Small intestine (tissue), 7 donors: ENCODE data around the gene TRIM22. TPM values are rescaled to one million over a fixed set of nuclear protein-coding genes. Genes with fewer than 3 reads are reported as not detected.
A peak's percentile ranks its signal among the peaks of the same experiment; 100 is the strongest.
"Not testable (repeated sequence)": the region's sequence is repeated elsewhere in the genome, so short reads cannot be mapped to it uniquely, and the experiment has no call there.

Source experiments
- DNase-seq, 2 donors: peaks; one replicate each; pipeline versions ENCODE4 v3.0.0 to v3.0.0-alpha.2; 2013
- FAIRE-seq: peaks from 2 replicates; lab custom pipeline; 2012; peaks lifted over from hg19 to GRCh38; lab: Jason Lieb, UNC
- H3K27ac ChIP-seq, 3 donors: one replicate each; pipeline ENCODE4 v1.5.1; 2013; ENCODE audit warnings: low read length in 2 of 3, mild to moderate bottlenecking in 2 of 3, control low read depth in 1 of 3, inconsistent platforms in 1 of 3, low read depth in 1 of 3, moderate library complexity in 1 of 3
- H3K27me3 ChIP-seq, 3 donors: one replicate each; pipeline ENCODE4 v1.6.1; 2013; ENCODE audit warnings: low read length in 3 of 3, inconsistent platforms in 1 of 3; ENCODE audit not compliant: control insufficient read depth in 3 of 3, insufficient read depth in 3 of 3
- H3K36me3 ChIP-seq, 3 donors: one replicate each; pipeline ENCODE4 v1.6.1; 2013; ENCODE audit warnings: low read length in 3 of 3, inconsistent platforms in 1 of 3, low read depth in 1 of 3, mild to moderate bottlenecking in 1 of 3, moderate library complexity in 1 of 3; ENCODE audit not compliant: control insufficient read depth in 3 of 3, insufficient read depth in 2 of 3
- H3K4me1 ChIP-seq, 3 donors: one replicate each; pipeline ENCODE4 v1.6.1; 2013; ENCODE audit warnings: low read length in 2 of 3, inconsistent platforms in 1 of 3, low read depth in 1 of 3, mild to moderate bottlenecking in 1 of 3, moderate library complexity in 1 of 3; ENCODE audit not compliant: control insufficient read depth in 3 of 3, insufficient read depth in 2 of 3
- H3K4me3 ChIP-seq, 3 donors: one replicate each; pipeline ENCODE4 v1.5.1; 2013; ENCODE audit warnings: low read length in 3 of 3, control low read depth in 1 of 3, inconsistent platforms in 1 of 3, low read depth in 1 of 3, mild to moderate bottlenecking in 1 of 3, moderate library complexity in 1 of 3
- H3K9me3 ChIP-seq, 2 donors: one replicate each; pipeline ENCODE4 v1.6.1; 2013; ENCODE audit warnings: low read depth in 1 of 2, low read length in 1 of 2; ENCODE audit not compliant: control insufficient read depth in 2 of 2, insufficient read depth in 1 of 2
- WGBS, 3 donors: extraction: QIAGEN DNeasy Blood & Tissue Kit; methylation state at CpG; one replicate each; pipeline ENCODE4 v1.1.7; 2013; 5-methylcytosine and 5-hydroxymethylcytosine counted together
- polyA plus RNA-seq, 4 donors: library from polyadenylated mRNA; stranded (reverse) in 3 of 4; unstranded in 1 of 4; fragments of 200-250 nt in 3 of 4; fragments of 120-200 nt in 1 of 4; gene quantifications; one replicate each; pipeline versions ENCODE4 v1.2.1 to v1.2.3, GENCODE V29; 2013
- donor health status: healthy with polysubstance abuse.
- donor health status: control.
- donor health status: control.
- donor health status: Bipolar disorder and iron deficiency.
- donor health status: healthy.

Gene TRIM22
- polyA plus RNA-seq, 4 donors, result 7.4 to 19.2 (median 10.9) TPM

DNA sequence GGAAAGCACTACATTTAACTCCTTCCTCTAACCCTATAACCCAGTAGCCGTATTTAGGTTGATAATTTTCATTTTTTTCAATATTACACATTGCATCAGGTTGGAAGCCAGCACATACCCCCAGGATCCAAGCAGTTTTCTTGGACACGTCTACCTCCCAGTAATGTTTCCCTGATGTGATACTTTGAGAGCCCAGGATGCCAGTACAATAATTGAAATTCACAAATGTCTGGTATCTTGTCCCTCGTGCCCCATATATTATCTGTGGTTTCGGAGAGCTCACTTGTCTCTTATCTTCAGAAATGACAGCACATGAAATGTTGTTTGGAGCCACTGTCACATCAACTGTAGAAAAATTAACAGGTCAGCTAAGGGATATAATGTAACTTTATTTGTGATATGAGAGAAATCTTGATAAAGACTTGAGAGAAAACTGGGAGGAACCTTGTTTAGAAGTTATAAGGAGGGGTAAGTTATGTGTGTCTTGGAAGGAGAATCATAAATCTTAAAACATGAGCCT is 24.5 kb upstream of the TRIM22 start:
- WGBS, 3 donors, result 95 to 96% (median 96%) methylated on average over 4 of the region's 4 CpGs

DNA sequence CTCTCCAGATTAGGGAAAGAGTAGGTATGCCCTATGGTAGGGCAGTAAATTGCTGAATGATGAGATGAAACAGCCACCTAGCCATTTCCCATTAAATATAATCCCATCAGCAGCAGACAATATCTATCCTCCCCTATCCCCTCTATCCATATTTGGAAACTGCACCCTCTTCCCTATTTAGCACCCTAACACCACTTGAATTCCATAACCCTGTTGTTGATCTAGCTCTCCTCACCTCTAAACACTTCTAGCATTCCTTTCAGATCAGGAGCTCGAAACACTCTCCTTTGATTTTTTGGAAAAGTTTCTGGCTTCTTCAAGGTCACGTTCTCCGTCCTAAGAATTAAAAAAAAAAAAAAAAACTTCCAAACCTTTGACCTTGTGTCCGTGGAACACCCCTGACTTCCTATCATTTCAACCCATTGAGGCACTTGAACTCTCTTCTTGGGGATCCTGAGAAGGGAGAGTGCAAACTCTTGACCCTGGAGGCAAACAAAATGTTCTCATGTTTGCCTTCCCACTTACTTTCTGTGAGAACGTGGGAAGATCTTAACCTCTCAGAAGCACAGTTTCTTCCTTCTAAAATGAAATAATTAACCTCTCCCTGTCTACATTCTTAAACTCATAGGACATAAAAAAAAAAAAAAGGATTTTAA is 23.7 kb upstream of the TRIM22 start:
- Histone ChIP-seq H3K9me3 (no peaks in the 10 kb centered on the region), H3K4me1 (no peaks in the 10 kb centered on the region), H3K4me3 (no peak overlapping the region), H3K36me3 (peaks cover 2 to 21% (median 18%) of the 10 kb centered on the region in 3 donors), H3K27me3 (no peaks in the 10 kb centered on the region), H3K27ac (no peak overlapping the region)
- DNase-seq (no peak), FAIRE-seq (no peak)
- WGBS, 3 donors, result 78 to 83% (median 81%) methylated on average over 5 of the region's 5 CpGs

More for the DNA sequence above, 24.5 kb upstream of the TRIM22 start:
- no peaks in the 10 kb centered on the region for H3K9me3 ChIP-seq
- no peak for DNase-seq
- peaks cover 0 to 19% (median 17%) of the 10 kb centered on the region in 3 donors for H3K36me3 ChIP-seq
- FAIRE-seq, result no peak
- H3K27me3 ChIP-seq, result no peaks in the 10 kb centered on the region
- no peak overlapping the region for H3K4me3 ChIP-seq
- no peaks in the 10 kb centered on the region for H3K4me1 ChIP-seq
- H3K27ac ChIP-seq, result no peak overlapping the region

DNA sequence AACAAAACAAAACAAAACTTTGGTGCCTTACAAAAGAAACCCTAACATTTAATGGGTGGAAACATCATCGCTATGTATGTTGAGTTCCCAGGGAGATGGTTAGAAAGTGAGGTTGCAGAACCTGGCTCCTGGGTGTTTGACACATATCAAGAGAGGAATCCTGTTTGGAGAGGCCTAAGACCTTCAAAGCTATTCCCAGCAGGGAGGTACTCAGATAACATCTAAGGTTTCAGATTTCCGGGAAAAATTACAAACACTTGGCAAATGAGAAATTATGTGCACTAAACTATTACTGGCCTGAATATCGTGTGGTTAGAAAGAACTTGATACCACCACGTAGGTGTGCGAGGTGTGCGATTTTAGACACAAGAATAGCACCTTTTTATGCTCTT is 23.2 kb upstream of the TRIM22 start:
- Histone ChIP-seq H3K36me3 (peaks cover 4 to 22% (median 19%) of the 10 kb centered on the region in 3 donors), H3K4me3 (no peak overlapping the region), H3K27me3 (no peaks in the 10 kb centered on the region), H3K9me3 (no peaks in the 10 kb centered on the region), H3K27ac (no peak overlapping the region), H3K4me1 (no peaks in the 10 kb centered on the region)
- DNase-seq, result no peak
- FAIRE-seq, result no peak
- 89 to 93% (median 90%) methylated on average over 6 of the region's 6 CpGs for WGBS, 3 donors

DNA sequence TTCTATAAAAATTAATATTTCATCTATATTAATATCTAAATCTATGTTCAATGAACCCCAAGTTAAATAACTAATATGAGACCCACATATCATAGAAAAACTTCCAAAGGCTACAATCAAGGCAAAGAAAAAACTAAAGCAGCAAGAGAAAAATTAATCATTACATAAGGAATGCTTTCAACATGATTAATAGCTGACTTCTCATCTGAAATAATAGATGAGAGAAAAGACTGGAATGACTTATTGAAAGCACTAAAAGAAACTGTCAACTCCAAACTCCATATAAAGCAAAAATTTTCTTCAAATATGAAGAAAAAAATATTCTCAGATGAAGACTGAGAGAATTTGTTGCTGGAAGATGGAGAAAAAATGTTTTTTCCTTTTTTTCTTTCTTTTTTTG is 17.8 kb upstream of the TRIM22 start:
- Histone ChIP-seq H3K27me3 (no peaks in the 10 kb centered on the region), H3K9me3 (peaks cover 0 to 3% of the 10 kb centered on the region in 2 donors), H3K4me1 (no peaks in the 10 kb centered on the region), H3K36me3 (peaks cover 7 to 18% (median 8%) of the 10 kb centered on the region in 3 donors), H3K27ac (no peak overlapping the region), H3K4me3 (no peak overlapping the region)
- no peak for FAIRE-seq
- no peak for DNase-seq

- WGBS, 3 donors, result 92 to 98% (median 97%) methylated on average over 4 of the region's 4 CpGs
- no peak overlapping the region for H3K27ac ChIP-seq
- H3K27me3 ChIP-seq, result no peaks in the 10 kb centered on the region
- DNase-seq (no peak), FAIRE-seq (no peak)
- peaks cover 14 to 19% (median 17%) of the 10 kb centered on the region in 3 donors for H3K36me3 ChIP-seq
- H3K4me3 ChIP-seq, result no peak overlapping the region
- H3K4me1 ChIP-seq, result no peaks in the 10 kb centered on the region
- peaks cover 0 to 6% of the 10 kb centered on the region in 2 donors for H3K9me3 ChIP-seq
These were observed 15.2 kb upstream of the TRIM22 start for GRCh38 chr11:5674391-5674790.

- FAIRE-seq (no peak), DNase-seq (no peak)
- Histone ChIP-seq H3K9me3 (peaks cover 0 to 6% of the 10 kb centered on the region in 2 donors), H3K27ac (no peak overlapping the region), H3K36me3 (peaks cover 6 to 19% (median 14%) of the 10 kb centered on the region in 3 donors), H3K27me3 (no peaks in the 10 kb centered on the region), H3K4me1 (no peaks in the 10 kb centered on the region), H3K4me3 (no peak overlapping the region)
- WGBS, 3 donors, result 96 to 98% (median 96%) methylated on average over 7 of the region's 7 CpGs
These were observed 9.8 kb upstream of the TRIM22 start for GRCh38 chr11:5679811-5680210.

DNA sequence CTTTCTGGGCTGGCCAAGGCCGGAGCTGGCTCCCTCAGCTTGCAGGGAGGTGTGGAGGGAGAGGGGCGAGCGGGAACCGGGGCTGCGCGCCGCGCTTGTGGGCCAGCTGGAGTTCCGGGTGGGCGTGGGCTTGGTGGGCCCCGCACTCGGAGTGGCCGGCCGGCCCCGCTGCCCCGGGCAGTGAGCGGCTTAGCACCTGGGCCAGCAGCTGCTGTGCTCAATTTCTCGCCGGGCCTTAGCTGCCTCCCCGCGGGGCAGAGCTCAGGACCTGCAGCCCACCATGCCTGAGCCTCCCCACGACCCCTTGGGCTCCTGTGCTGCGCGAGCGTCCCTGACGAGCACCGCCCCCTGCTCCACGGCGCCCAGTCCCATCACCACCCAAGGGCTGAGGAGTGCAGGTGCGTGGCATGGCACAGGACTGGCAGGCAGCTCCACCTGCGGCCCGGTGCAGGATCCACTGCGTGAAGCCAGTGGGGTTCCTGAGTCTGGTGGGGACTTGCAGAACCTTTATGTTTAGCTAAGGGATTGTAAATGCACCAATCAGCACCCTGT is 6.6 kb upstream of the TRIM22 start:
- peaks cover 5 to 14% (median 13%) of the 10 kb centered on the region in 3 donors for H3K36me3 ChIP-seq
- H3K4me1 ChIP-seq, H3K9me3 ChIP-seq, H3K27ac ChIP-seq, FAIRE-seq, H3K4me3 ChIP-seq, DNase-seq, H3K27me3 ChIP-seq: not testable (repeated sequence)
- 78 to 97% (median 87%) methylated on average over 19 to 33 of the region's 33 CpGs for WGBS, 3 donors

- not testable (repeated sequence) for DNase-seq, H3K4me1 ChIP-seq, H3K9me3 ChIP-seq, H3K27me3 ChIP-seq, FAIRE-seq
- H3K4me3 ChIP-seq, result peak overlapping the region in 1 of 3 donors; percentile 66
- H3K27ac ChIP-seq, result peak overlapping the region in 2 of 3 donors; percentile 28 to 99
- H3K36me3 ChIP-seq, result peaks cover 0 to 11% (median 6%) of the 10 kb centered on the region in 3 donors
- WGBS, 3 donors, result 53 to 68% (median 61%) methylated on average over 7 of the region's 7 CpGs
These were observed 6.0 kb upstream of the TRIM22 start for GRCh38 chr11:5683620-5684019.
